HG03135 (cell line): Measurements from ENCODE around the gene ST3GAL5.

ENCODE experiments used
- ATAC-seq: cut with Tn5 transposase; IDR thresholded peaks from one replicate; pipeline ENCODE4 v1.9.1; 2021; ENCODE audit warnings: mild to moderate bottlenecking, moderate library complexity; ENCODE audit not compliant: unreplicated experiment

Gene ST3GAL5

DNA sequence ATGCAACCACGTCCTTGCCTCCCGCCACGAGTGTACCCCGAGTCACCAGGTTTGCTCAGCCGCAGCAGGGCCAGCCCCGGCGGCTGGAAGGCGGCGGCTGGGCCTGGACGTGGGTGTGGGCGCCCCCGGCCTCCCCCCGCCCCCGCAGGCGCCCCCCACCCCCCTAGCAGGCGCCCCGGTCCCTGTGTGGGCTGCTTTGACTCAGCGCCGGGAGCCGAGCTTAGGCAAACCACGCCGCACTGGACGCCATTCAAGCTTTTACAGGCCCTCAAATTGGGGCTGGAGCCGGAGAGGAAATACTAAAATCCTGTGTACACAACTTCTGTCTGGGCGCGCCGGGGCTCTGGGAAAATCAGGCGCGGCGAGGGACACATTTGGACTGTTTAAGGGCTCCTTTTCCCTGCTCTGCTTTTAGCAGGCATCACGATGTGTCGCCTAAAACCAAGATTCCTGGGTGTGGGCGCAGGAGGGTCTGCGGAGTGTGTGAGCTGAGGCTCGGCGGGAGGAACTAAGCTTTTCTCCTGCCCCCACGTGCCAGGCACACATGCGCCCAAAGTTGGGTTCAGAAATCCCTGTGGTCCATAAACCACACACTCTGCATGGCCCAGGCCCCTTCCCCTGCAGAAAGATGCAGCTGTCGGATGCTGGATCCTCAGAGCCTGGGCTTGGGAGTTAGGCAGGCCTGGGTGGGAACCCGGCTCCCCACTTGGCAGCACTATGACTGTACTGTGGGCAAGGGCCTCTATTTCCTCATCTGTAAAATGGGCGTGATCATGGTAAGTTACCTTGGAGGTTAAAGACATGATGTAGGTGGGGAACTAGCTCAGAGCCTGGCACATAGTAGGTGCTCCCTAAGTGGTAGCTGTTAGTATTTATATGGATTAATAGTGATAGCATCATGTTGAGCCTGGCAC, 77.4 kb downstream of the ST3GAL5 start:
- no peak for ATAC-seq

DNA sequence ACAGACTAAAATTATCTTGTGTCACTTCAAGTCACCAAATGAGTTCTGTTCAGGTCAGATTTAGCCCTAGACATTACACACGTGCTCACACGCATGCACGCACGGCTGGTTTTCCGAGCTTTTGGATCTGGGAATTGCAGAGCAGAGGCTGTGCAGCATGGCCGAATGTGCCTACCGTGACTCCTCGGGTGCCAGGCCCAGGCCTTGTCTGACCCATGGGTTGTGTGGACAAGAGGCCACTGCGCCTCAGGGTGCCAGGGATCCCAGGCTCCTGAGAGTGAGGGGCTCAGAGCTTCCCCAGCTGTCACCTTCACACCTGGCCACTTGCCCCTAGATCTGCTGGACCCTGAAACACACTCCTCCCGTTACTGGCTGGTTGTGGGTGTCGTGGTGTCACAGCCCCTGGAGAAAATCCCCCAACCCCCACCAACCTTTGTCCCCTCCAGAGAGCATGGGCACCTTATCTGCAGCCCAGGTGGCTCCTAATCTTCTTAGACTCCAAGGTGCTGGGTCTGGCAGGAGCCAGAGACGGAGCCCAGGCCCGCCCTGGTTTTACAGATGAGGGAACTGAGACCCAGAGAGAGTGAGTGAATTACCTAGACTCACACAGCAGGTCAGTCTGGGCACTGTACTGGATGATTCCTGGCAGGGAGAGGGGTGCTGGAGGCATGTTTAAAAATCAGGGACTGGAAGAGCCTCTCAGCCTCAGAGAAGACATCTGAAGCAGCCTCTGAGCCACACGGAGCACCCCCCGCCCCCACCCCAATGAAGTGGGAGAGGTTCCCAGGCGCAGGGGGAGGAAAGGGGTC, 78.2 kb downstream of the ST3GAL5 start:
- no peak for ATAC-seq

GRCh38 chr2:85807756-85808155, 81.0 kb downstream of the ST3GAL5 start:
- ATAC-seq = no peak

GRCh38 chr2:85806358-85807118, 82.3 kb downstream of the ST3GAL5 start:
- no peak for ATAC-seq

GRCh38 chr2:85804583-85804982, 84.2 kb downstream of the ST3GAL5 start:
- ATAC-seq = no peak

- no peak for ATAC-seq
Measured at GRCh38 chr2:85803704-85804425, 84.9 kb downstream of the ST3GAL5 start.

- no peak for ATAC-seq
Measured at GRCh38 chr2:85802354-85803103, 86.3 kb downstream of the ST3GAL5 start.

GRCh38 chr2:85801871-85802270, 86.9 kb downstream of the ST3GAL5 start:
- ATAC-seq = no peak

DNA sequence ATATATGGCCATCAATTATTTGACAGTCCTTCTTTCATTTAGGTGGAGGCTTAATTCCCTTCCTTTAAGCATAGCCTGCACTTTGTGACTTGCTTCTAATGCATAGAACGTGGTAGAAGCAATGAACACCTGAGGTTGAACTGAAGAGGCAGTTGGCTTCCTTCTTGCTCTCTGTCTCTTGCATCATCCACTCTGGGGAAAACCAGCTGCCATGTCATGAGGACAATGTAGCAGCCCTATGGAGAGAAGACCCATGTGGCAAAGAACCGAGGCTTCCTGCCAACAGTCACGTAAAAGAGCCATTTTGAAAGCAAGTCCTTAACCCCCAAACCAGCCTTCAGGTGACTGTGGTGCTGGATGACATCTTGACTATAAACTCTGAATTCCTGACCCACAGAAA, 88.2 kb downstream of the ST3GAL5 start:
- no peak for ATAC-seq

DNA sequence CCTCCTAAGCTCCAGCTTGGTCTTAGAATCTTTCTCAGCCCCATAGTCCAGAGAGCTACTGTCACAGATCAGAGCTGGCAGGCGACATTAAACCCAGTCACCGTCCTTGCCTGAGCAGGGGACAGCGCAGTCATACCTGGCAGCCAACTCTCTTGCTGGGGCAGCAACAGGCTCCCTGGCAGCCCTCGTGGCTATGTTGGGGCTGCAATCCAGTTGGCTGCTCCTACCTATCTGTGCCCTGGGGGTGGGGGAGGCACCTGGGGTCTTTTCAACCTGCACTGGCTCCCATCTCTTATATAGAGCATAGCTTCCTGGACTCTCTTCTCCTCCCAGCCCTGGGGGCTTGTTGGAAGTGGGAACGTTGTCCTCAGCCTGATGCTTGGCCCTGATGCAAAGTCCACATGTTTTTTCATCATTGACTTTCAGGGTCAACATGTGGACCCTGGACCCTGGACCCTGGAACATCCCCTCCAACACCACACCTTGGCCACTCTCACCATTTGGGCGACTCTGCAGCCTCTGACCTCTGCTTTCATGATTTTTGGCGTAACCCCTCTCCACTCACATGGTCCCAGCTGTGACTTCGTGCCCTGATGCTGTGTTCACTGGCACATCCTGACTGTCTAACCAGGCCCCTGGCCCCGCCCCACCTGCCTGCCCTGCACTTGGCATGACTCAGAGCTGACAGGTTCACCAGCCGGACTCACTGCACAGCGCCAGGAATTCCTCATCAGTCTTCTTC, 89.4 kb downstream of the ST3GAL5 start:
- no peak for ATAC-seq

DNA sequence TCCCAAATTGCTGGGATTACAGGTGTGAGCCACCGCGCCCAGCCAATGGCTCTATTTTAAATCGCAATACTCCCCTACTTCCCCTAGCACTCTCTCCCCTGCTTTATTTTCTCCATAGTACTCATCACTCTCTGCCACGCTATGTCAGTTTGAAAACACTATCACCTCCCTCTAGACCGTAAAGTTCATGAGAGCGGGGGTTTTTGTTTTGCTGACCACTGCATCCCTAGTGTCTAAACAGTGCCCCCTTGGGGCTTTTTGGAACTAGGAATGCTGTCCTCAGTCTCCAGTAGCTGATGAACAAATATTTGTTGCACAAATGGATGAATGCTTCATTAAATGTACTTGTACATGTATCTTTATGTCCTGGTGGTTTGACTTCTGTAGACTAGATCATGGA, 90.9 kb downstream of the ST3GAL5 start:
- ATAC-seq = no peak

GRCh38 chr2:85797263-85797660, 91.5 kb downstream of the ST3GAL5 start:
- no peak for ATAC-seq

- ATAC-seq = no peak
Measured at GRCh38 chr2:85796341-85797262, 92.2 kb downstream of the ST3GAL5 start.

DNA sequence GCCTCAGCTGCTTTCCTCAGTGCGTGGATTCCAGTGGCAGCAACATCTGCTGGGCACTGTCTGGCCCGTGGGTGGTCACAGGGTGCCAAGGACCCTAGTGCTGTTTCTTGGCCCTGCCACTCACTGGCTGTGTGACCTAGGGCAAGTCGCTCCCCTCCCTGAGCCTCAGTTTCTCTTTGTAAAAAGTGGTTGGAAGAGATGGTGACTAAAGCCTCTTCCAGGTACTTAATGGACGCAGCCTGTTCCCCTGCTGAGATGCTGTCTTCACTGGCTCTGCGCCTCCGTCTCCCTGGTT, 92.8 kb downstream of the ST3GAL5 start:
- no peak for ATAC-seq

DNA sequence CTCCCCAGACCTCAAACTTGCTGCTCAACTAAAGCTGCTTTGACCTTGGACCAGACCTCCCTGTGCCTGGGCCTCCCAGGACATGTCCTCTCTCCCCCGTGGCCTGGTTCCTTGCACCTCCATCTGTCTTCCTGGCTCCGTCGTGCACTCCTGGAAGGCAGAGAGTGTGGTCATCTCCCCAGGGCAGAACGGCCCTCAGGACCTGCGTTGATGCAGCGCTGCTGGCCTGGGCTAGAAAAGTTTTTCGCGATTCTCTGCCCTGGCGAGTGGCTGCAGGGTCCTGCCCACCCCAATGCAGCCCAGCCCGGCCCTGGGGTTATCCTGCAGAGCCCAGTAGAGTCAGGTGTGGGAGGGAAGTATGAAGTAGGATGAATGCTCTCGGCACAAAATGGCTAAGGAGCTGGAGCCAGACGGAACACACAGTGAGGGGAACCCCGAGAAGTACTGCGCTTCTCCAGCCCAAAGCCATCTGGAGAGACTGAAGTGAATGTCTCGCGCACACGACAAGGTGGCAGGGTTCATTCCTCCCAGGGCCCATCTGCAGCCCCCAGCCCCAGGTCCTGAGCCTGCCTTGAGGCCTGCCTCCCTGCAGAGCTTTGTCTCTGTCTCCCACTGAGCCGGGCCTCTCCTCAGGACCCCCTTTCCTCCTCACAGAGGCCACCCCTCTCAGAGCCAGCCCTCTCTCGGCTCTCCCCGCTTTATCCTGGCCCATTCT, 93.3 kb downstream of the ST3GAL5 start:
- no peak for ATAC-seq

- ATAC-seq = no peak
Measured at GRCh38 chr2:85794491-85795121, 94.2 kb downstream of the ST3GAL5 start.

GRCh38 chr2:85794038-85794441, 94.8 kb downstream of the ST3GAL5 start:
- ATAC-seq = no peak
